K562 (cell line): ENCODE measurements around the gene TTC38. TPM values are rescaled to one million over a fixed set of nuclear protein-coding genes. Genes with fewer than 3 reads are reported as not detected.

Source experiments
- ATAC-seq: fragments of 200-7000 bp; cut with Tn5 transposase; 3 replicates; pipeline ENCODE4 v1.9.1; 2020; ENCODE audit warnings: moderate library complexity
- BruUV-seq: library from RNA; stranded (reverse); fragments of 400-500 nt; replicated peaks from 2 replicates; lab custom pipeline; 2021; lab: Mats Ljungman, UMichigan
- CTCF ChIA-PET: fragments of 300-600 bp; formaldehyde crosslinking; extraction: SDS; loops from one replicate; lab custom pipeline; 2021; ENCODE audit warnings: low intra/inter-chr PET ratio; lab: Yijun Ruan, JAX
- POLR2A ChIA-PET: fragments of 300-600, 350-650 bp; sonication (Branson Sonifier 250); formaldehyde crosslinking; extraction: SDS; loops from one replicate; lab custom pipeline; 2021; ENCODE audit warnings: antibody characterized with exemption, inconsistent platforms; lab: Yijun Ruan, JAX
- DNase-seq, 4 experiments: peaks; one replicate each; pipeline versions ENCODE4 v3.0.0 to v3.0.0-alpha.2; 2011 to 2018; ENCODE audit warnings: low spot score in 3 of 4, mixed read lengths in 3 of 4; ENCODE audit errors: extremely low read depth in 1 of 4
- FAIRE-seq: peaks from 2 replicates; lab custom pipeline; 2011; peaks lifted over from hg19 to GRCh38; lab: Jason Lieb, UNC
- H2AFZ ChIP-seq: 2 replicates; pipeline ENCODE4 v1.6.0; 2011; ENCODE audit warnings: low read depth, low read length, control low read depth, inconsistent platforms
- H3K27ac ChIP-seq: fragments of 200-600 bp; 3 replicates; pipeline ENCODE4 v1.8.0; 2011; ENCODE audit warnings: low read depth, mild to moderate bottlenecking, control low read depth, inconsistent platforms, low read length, moderate library complexity, mixed read lengths; ENCODE audit errors: extremely low read depth
- H3K27me3 ChIP-seq, 2 experiments: fragments of 300-600 bp in 1 of 2; 2 replicates in 1 of 2; 3 replicates in 1 of 2; pipeline versions ENCODE4 v1.6.0 to v1.8.0; 2011; ENCODE audit warnings: inconsistent platforms in 2 of 2, low read length in 2 of 2, mild to moderate bottlenecking in 1 of 2, mixed read lengths in 1 of 2, moderate library complexity in 1 of 2; ENCODE audit not compliant: control insufficient read depth in 2 of 2, insufficient read depth in 2 of 2
- H3K36me3 ChIP-seq: fragments of 300-600 bp; 3 replicates; pipeline ENCODE4 v1.8.0; 2011; ENCODE audit warnings: mild to moderate bottlenecking, low read length, inconsistent platforms; ENCODE audit not compliant: control insufficient read depth, insufficient read depth
- H3K4me1 ChIP-seq, 2 experiments: fragments of 200-600 bp in 1 of 2; replicated peaks in 1 of 2; 2 replicates in 1 of 2; 3 replicates in 1 of 2; pipeline versions ENCODE4 v1.5.1 to v1.8.0; 2011; ENCODE audit warnings: inconsistent platforms in 2 of 2, low read length in 2 of 2, mild to moderate bottlenecking in 1 of 2, mixed read lengths in 1 of 2, moderate library complexity in 1 of 2; ENCODE audit not compliant: control insufficient read depth in 2 of 2, insufficient read depth in 2 of 2
- H3K4me2 ChIP-seq: 2 replicates; pipeline ENCODE4 v1.6.1; 2011; ENCODE audit warnings: low read length, control low read depth, inconsistent platforms, mixed read lengths; ENCODE audit not compliant: insufficient read depth
- H3K4me3 ChIP-seq: fragments of 200-600 bp; sonication (generic), shearing (Covaris generic); 2 replicates; pipeline ENCODE4 v1.5.1; 2016; ENCODE audit warnings: control low read depth, inconsistent platforms
- H3K79me2 ChIP-seq: fragments of 200-600 bp; 3 replicates; pipeline ENCODE4 v1.8.0; 2011; ENCODE audit warnings: low read length, inconsistent platforms; ENCODE audit not compliant: control insufficient read depth, insufficient read depth
- H3K9ac ChIP-seq, 2 experiments: 2 replicates each; pipeline versions ENCODE4 v1.6.0 to v1.6.1; 2011; ENCODE audit warnings: low read depth in 2 of 2, low read length in 2 of 2, control low read depth in 1 of 2, inconsistent platforms in 1 of 2, mild to moderate bottlenecking in 1 of 2, mixed read lengths in 1 of 2; ENCODE audit not compliant: insufficient read depth in 1 of 2
- H3K9me1 ChIP-seq: one replicate; pipeline ENCODE4 v1.6.0; 2011; ENCODE audit warnings: inconsistent platforms, mild to moderate bottlenecking, low read length, moderate library complexity; ENCODE audit not compliant: control insufficient read depth, insufficient read depth
- H3K9me3 ChIP-seq: replicated peaks from 2 replicates; pipeline ENCODE4 v1.5.1; 2011; ENCODE audit warnings: low read depth, low read length, inconsistent platforms; ENCODE audit not compliant: control insufficient read depth, insufficient read depth
- H4K20me1 ChIP-seq: replicated peaks from 2 replicates; pipeline ENCODE4 v1.6.1; 2011; ENCODE audit warnings: low read length, inconsistent platforms, mixed read lengths; ENCODE audit not compliant: control insufficient read depth, insufficient read depth
- CTCF ChIP-seq, 3 experiments: IDR thresholded peaks in 2 of 3; conservative IDR thresholded peaks in 1 of 3; 2 replicates each; pipeline ENCODE4 v1.5.1; 2011 to 2012; ENCODE audit warnings: low read length in 3 of 3, mild to moderate bottlenecking in 3 of 3, control low read depth in 2 of 3, improper control_type of control experiment in 1 of 3, inconsistent platforms in 1 of 3, low read depth in 1 of 3, mixed read lengths in 1 of 3, moderate library complexity in 1 of 3; ENCODE audit not compliant: insufficient read depth in 2 of 3
- MAFK ChIP-seq: IDR thresholded peaks from 2 replicates; pipeline ENCODE4 v1.6.1; 2011; ENCODE audit warnings: low read length, improper control_type of control experiment
- SFPQ ChIP-seq: fragments of 200-400 bp; formaldehyde crosslinking; IDR thresholded peaks from 2 replicates; pipeline ENCODE4 v1.6.1; 2017; ENCODE audit warnings: mild to moderate bottlenecking, low read depth, low read length, moderate library complexity
- TEAD1 ChIP-seq, 2 experiments: fragments of 450-650 bp in 1 of 2; sonication (generic) in 1 of 2; formaldehyde crosslinking; IDR thresholded peaks; 2 replicates each; pipeline versions ENCODE4 v1.4.0 to v1.8.0; 2020 to 2022; ENCODE audit warnings: mild to moderate bottlenecking in 2 of 2, missing genetic modification reagents in 1 of 2
- ZNF224 ChIP-seq: sonication (generic); formaldehyde crosslinking; IDR thresholded peaks from 2 replicates; pipeline ENCODE4 v1.8.0; 2022; ENCODE audit warnings: mild to moderate bottlenecking, missing genetic modification reagents
- WGBS: fragments of 100-300 bp; shearing (Covaris generic); methylation state at CpG from one replicate; pipeline ENCODE4 v1.1.6; 2016; ENCODE audit warnings: low coverage, mixed read lengths; ENCODE audit not compliant: insufficient coverage; ENCODE audit errors: missing lambda C conversion rate; 5-methylcytosine and 5-hydroxymethylcytosine counted together
- in situ Hi-C: fragments of 300-500 bp; cut with MboI; formaldehyde crosslinking; loops from 4 replicates; pipeline ENCODE4 v1.15.0; 2018; ENCODE audit warnings: inconsistent platforms, mixed read lengths
- intact Hi-C: fragments of 100-400 bp; cut with micrococcal nuclease; formaldehyde crosslinking; loops from 2 replicates; pipeline ENCODE4 v1.14.2; 2022
- polyA plus RNA-seq, 8 experiments: library from polyadenylated mRNA; depleted of rRNA in 4 of 8; stranded (reverse) in 5 of 8; unstranded in 3 of 8; fragments of >200 nt; fragmentation: Nextera tagmentation in 2 of 8; fragmentation: Illumina TruSeq in 1 of 8; extraction: Ambion mirVana in 2 of 8; extraction: Trizol in 1 of 8; gene quantifications; 2 replicates each; pipeline versions ENCODE4 v1.2.1 to v1.2.3, GENCODE V29; 2011 to 2014; ENCODE audit warnings: inconsistent platforms in 1 of 8, missing spikeins in 1 of 8
- total RNA-seq, 7 experiments: library from RNA; depleted of rRNA in 6 of 7; stranded (reverse); fragments of >200 nt in 6 of 7; fragmentation: Illumina TruSeq in 2 of 7; extraction: Trizol in 2 of 7; gene quantifications; 2 replicates each; pipeline versions ENCODE4 v1.2.1 to v1.2.3, GENCODE V29; 2011 to 2021; ENCODE audit warnings: low replicate concordance in 1 of 7

The TTC38 gene
- total and polyA plus RNA-seq, 9 of the 15 experiments (the other 6 are each of a cell fraction or from before 2014, with no cell fraction given): 0.84 to 28.4 (median 18.1) TPM

GRCh38 chr22:46292173-46292572 lies 24.4 kb downstream of the TTC38 start:
- H3K36me3 ChIP-seq: peaks cover 14% of the 10 kb centered on the region; the same call in 2 of the 3 replicates
- H3K79me2 ChIP-seq: peaks cover 3% of the 10 kb centered on the region; the same call in 2 of the 3 replicates
- intact Hi-C loops (no loop called here), in situ Hi-C loops (no loop called here)
- no TSS peak for BruUV-seq
- H3K9me1 ChIP-seq: no peaks in the 10 kb centered on the region
- H3K4me2 ChIP-seq: no peak overlapping the region
- H3K4me3 ChIP-seq: no peak overlapping the region
- DNase-seq: no peak
- H3K4me1 ChIP-seq: peaks cover 0 to 32% of the 10 kb centered on the region in 2 experiments; a peak in 3 of 5 replicates
- no peak for ATAC-seq
- peak overlapping the region in 1 of 2 experiments; percentile 45; a peak in 1 of 4 replicates for H3K9ac ChIP-seq
- H4K20me1 ChIP-seq: no peaks in the 10 kb centered on the region
- H3K27me3 ChIP-seq: no peaks in the 10 kb centered on the region
- POLR2A ChIA-PET: no interaction called here
- no peak overlapping the region for H2AFZ ChIP-seq
- TF ChIP-seq CTCF (IDR thresholded peaks at IDR 0.05 in 2 of 3, conservative IDR thresholded peaks at IDR 0.05 in 1 of 3; ENCODE audit: insufficient read depth in 2 of 3, low read depth in 1 of 3, low read length in 3 of 3) (no peak), TEAD1 (CRISPR knock-in tag; IDR thresholded peaks at IDR 0.05) (no peak), SFPQ (no peak), ZNF224 (CRISPR knock-in tag) (no peak), MAFK (no peak)
- no peak for FAIRE-seq
- CTCF ChIA-PET: no interaction called here
- WGBS: 79% methylated on average over 3 of the region's 3 CpGs
- H3K9me3 ChIP-seq: no peaks in the 10 kb centered on the region
- no peak overlapping the region for H3K27ac ChIP-seq
